Sigmoid colon (tissue), 7 donors: ENCODE results near the gene SIVA1. TPM values are rescaled to one million over a fixed set of nuclear protein-coding genes. Genes with fewer than 3 reads are reported as not detected.
A peak's percentile ranks its signal among the peaks of the same experiment; 100 is the strongest.
"Not testable (repeated sequence)": the region's sequence is repeated elsewhere in the genome, so short reads cannot be mapped to it uniquely, and the experiment has no call there.

ENCODE experiments used
- DNase-seq: peaks from one replicate; pipeline ENCODE4 v3.0.0-alpha.2; 2019
- H3K27ac ChIP-seq, 4 donors: fragments of 200-600 bp; sonication (generic); one replicate each; pipeline ENCODE4 v1.5.1; 2016 to 2019; ENCODE audit warnings: mild to moderate bottlenecking in 1 of 4
- H3K27me3 ChIP-seq, 3 donors: fragments of 200-600 bp; sonication (generic); one replicate each; pipeline ENCODE4 v1.5.1; 2019; ENCODE audit warnings: mild to moderate bottlenecking in 1 of 3
- H3K36me3 ChIP-seq, 4 donors: fragments of 200-600 bp; sonication (generic); one replicate each; pipeline ENCODE4 v1.5.1; 2016 to 2019
- H3K4me1 ChIP-seq, 4 donors: fragments of 200-600 bp; sonication (generic); one replicate each; pipeline ENCODE4 v1.5.1; 2017 to 2019
- H3K4me3 ChIP-seq, 4 donors: fragments of 200-600 bp; sonication (generic); one replicate each; pipeline ENCODE4 v1.5.1; 2017 to 2019; ENCODE audit warnings: mild to moderate bottlenecking in 2 of 4, moderate library complexity in 1 of 4
- H3K9me3 ChIP-seq, 4 donors: fragments of 200-600 bp in 3 of 4; sonication (generic) in 3 of 4; one replicate each; pipeline versions ENCODE4 v1.5.1 to v1.6.1; 2013 to 2019
- EP300 ChIP-seq, 4 donors: sonication (generic); formaldehyde crosslinking; IDR thresholded peaks; one replicate each; pipeline ENCODE4 v1.6.1; 2017; ENCODE audit warnings: antibody characterized with exemption in 4 of 4
- POLR2A ChIP-seq, 2 donors: fragments of 450-650 bp; IDR thresholded peaks; one replicate each; pipeline ENCODE4 v1.6.1; 2016; ENCODE audit warnings: antibody characterized with exemption in 2 of 2, mild to moderate bottlenecking in 2 of 2, moderate library complexity in 2 of 2
- POLR2AphosphoS5 ChIP-seq, 4 donors: sonication (generic); formaldehyde crosslinking; IDR thresholded peaks; one replicate each; pipeline ENCODE4 v1.6.1; 2017; ENCODE audit warnings: antibody characterized with exemption in 4 of 4
- WGBS, 2 donors: extraction: QIAGEN DNeasy Blood & Tissue Kit; methylation state at CpG; one replicate each; pipeline ENCODE4 v1.1.7; 2013; 5-methylcytosine and 5-hydroxymethylcytosine counted together
- intact Hi-C: fragments of 100-400 bp; cut with DNase I; formaldehyde crosslinking; loops from one replicate; pipeline ENCODE4 v1.15.1; 2023
- polyA plus RNA-seq, 3 donors: library from polyadenylated mRNA; stranded (reverse); fragments of 200-250 nt; gene quantifications; one replicate each; pipeline ENCODE4 v1.2.3, GENCODE V29; 2013
- total RNA-seq, 4 donors: library from RNA; depleted of rRNA; stranded (reverse); fragments of >200 nt; gene quantifications; one replicate each; pipeline ENCODE4 v1.1.0, GENCODE V29; 2016
- TF ChIP-seq, protein P1 (sequence below), 4 experiments: fragments of 450-650 bp in 3 of 4; fragments of 200-600 bp in 1 of 4; IDR thresholded peaks; one replicate each; pipeline ENCODE4 v1.5.1; 2016 to 2019; ENCODE audit warnings: antibody characterized with exemption in 4 of 4, mild to moderate bottlenecking in 3 of 4, moderate library complexity in 2 of 4
- donor health status: healthy with polysubstance abuse.
- donor health status: Bipolar disorder and iron deficiency.
- donor health status: healthy.

The SIVA1 gene
- total and polyA plus RNA-seq, 7 donors = 124 to 512 (median 235) TPM

DNA sequence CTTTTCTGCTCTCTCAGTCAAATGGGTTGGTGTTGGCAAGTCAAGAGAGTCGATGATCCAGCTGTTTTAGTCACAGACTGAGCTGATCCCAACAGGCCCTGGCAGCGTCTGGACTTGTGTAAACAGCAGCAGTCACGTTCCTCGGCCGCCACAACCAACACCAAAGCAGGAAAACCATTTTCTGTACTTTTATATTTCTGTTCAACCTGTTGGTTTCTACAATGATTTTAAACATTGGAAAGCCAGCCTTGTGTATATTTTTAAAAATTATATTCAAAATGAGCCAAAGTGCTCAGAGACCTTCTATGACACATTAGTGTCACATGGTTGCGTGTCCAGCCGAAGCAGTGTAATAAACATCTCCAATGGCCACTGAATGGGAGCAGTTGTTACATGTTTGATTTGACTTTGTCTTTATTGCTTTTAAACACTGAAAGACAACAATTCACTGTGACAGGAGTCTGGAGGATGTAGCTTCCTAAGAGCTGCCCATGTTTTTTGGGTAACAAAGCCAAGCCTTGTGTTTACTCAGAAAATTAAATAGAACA lies 5.9 kb upstream of the SIVA1 start:
- H3K4me1 ChIP-seq = peaks cover 0 to 36% (median 21%) of the 10 kb centered on the region in 4 donors
- TF ChIP-seq, protein P1, sequence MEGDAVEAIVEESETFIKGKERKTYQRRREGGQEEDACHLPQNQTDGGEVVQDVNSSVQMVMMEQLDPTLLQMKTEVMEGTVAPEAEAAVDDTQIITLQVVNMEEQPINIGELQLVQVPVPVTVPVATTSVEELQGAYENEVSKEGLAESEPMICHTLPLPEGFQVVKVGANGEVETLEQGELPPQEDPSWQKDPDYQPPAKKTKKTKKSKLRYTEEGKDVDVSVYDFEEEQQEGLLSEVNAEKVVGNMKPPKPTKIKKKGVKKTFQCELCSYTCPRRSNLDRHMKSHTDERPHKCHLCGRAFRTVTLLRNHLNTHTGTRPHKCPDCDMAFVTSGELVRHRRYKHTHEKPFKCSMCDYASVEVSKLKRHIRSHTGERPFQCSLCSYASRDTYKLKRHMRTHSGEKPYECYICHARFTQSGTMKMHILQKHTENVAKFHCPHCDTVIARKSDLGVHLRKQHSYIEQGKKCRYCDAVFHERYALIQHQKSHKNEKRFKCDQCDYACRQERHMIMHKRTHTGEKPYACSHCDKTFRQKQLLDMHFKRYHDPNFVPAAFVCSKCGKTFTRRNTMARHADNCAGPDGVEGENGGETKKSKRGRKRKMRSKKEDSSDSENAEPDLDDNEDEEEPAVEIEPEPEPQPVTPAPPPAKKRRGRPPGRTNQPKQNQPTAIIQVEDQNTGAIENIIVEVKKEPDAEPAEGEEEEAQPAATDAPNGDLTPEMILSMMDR (IDR thresholded peaks at IDR 0.05) = no peak
- TF ChIP-seq POLR2A (IDR thresholded peaks at IDR 0.05) (no peak), EP300 (IDR thresholded peaks at IDR 0.05) (no peak), POLR2AphosphoS5 (IDR thresholded peaks at IDR 0.05) (no peak)
- WGBS, 2 donors = 10 to 51% methylated on average over 7 of the region's 7 CpGs
- no peaks in the 10 kb centered on the region for H3K36me3 ChIP-seq
- H3K27me3 ChIP-seq = no peaks in the 10 kb centered on the region
- peak; percentile 90 for DNase-seq
- no peak overlapping the region for H3K4me3 ChIP-seq
- H3K9me3 ChIP-seq = no peaks in the 10 kb centered on the region
- peak overlapping the region; percentile 46 to 64 (median 54) for H3K27ac ChIP-seq
- intact Hi-C loops = no loop called here

DNA sequence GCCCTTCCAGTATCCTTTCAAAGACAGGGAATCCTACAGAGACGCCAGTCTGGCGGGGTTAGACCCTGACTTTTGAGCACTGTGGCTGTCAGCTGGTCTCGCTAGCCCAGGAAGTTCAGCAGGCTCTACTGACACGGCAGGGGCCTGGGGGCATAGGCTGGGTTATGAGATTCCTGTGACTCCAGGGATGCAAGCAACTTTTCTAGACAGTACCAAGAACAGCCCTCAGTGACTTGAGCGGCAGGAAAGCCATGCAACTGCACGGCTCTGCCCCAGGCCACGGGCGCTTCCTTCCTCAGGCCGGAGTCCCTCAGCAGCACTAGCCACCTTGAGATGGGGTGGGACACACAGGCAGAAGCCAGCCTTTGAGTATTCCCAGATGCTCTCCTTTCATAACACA lies 5.1 kb upstream of the SIVA1 start:
- TF ChIP-seq POLR2A (IDR thresholded peaks at IDR 0.05) (no peak), EP300 (IDR thresholded peaks at IDR 0.05) (no peak), POLR2AphosphoS5 (IDR thresholded peaks at IDR 0.05) (no peak)
- TF ChIP-seq, protein P1 (IDR thresholded peaks at IDR 0.05) = no peak
- 63 to 69% methylated on average over 9 of the region's 9 CpGs for WGBS, 2 donors
- H3K4me3 ChIP-seq = no peak overlapping the region
- H3K36me3 ChIP-seq = no peaks in the 10 kb centered on the region
- intact Hi-C loops = no loop called here
- no peak for DNase-seq
- H3K27ac ChIP-seq = peak overlapping the region; percentile 46 to 64 (median 54)
- H3K4me1 ChIP-seq = peaks cover 0 to 39% (median 24%) of the 10 kb centered on the region in 4 donors
- H3K9me3 ChIP-seq = no peaks in the 10 kb centered on the region
- no peaks in the 10 kb centered on the region for H3K27me3 ChIP-seq

DNA sequence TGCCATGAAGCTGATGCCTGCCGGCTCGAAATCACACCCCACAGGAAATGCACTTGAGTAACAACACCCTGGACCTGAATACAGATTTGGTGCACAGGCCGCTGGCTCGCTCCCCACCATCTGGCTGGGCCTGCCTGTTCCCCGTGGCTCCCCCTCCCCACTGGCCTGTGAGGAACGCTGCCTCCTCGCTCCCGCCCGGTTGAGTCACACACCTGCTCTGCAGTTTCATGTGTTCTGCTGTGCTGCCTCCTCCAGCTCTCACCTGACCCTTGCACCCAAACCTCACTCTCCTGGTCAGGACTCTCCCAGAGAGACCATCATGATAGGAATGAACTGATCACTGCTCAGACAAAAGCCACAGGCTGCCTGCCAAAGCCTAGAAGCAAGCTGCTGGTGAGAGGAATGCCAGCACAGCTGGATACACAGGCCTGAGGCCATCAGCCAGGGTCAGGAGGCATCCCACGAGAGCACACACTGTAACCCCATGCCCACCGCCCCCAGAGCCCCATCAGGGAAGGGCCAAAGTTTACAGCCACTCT lies 3.8 kb upstream of the SIVA1 start:
- H3K9me3 ChIP-seq = no peaks in the 10 kb centered on the region
- DNase-seq = peak; percentile 85
- H3K4me3 ChIP-seq = no peak overlapping the region
- peaks cover 0 to 45% (median 31%) of the 10 kb centered on the region in 4 donors for H3K4me1 ChIP-seq
- H3K36me3 ChIP-seq = no peaks in the 10 kb centered on the region
- H3K27ac ChIP-seq = peak overlapping the region in 1 of 4 donors; percentile 21
- no peaks in the 10 kb centered on the region for H3K27me3 ChIP-seq
- no peak for TF ChIP-seq POLR2AphosphoS5 (IDR thresholded peaks at IDR 0.05)
- no peak for TF ChIP-seq EP300 (IDR thresholded peaks at IDR 0.05)
- TF ChIP-seq POLR2A (IDR thresholded peaks at IDR 0.05) = no peak
- TF ChIP-seq, protein P1 (IDR thresholded peaks at IDR 0.05) = no peak
- WGBS, 2 donors = 14 to 52% methylated on average over 11 of the region's 11 CpGs
- intact Hi-C loops = no loop called here

DNA sequence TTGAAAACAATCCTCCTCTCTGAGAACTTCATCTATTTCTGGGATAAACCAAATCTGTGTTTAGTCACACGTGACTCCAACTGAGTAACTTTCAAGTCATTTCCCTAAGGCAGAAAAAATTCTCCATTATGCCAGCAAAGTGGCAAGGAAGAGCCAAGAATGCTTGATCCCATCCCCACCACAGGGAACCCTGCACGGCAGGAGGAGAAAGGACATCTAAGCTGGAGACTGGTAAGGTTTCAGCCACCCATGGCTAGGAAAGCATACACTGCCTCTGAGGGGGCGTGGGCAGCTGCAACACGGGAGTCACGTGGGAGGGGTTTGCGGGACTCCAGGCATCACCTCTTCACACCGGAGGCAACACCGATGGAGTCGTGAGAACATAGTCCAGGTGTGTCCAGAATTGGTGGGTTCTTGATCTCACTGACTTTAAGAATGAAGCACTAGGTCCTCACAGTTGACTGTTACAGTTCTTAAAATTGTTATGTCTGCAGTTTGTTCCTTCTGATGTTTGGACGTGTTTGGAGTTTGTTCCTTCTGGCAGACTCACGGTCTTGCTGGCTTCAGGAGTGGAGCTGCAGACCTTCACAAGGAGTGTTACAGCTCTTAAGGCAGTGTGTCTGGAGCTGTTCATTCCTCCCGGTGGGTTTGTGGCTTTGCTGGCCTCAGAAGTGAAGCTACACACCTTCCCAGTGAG lies 2.7 kb upstream of the SIVA1 start:
- intact Hi-C loops = loop anchor here (5.0 kb wide), 1 partner anchor 77 kb away; no protein-coding TSS in a partner anchor
- Histone ChIP-seq H3K9me3 (no peaks in the 10 kb centered on the region), H3K27ac (no peak overlapping the region), H3K27me3 (no peaks in the 10 kb centered on the region), H3K36me3 (no peaks in the 10 kb centered on the region), H3K4me3 (no peak overlapping the region), H3K4me1 (peaks cover 2 to 55% (median 41%) of the 10 kb centered on the region in 4 donors)
- WGBS, 2 donors = 81 to 86% methylated on average over 12 of the region's 12 CpGs
- DNase-seq = no peak
- TF ChIP-seq EP300 (IDR thresholded peaks at IDR 0.05) (no peak), POLR2A (IDR thresholded peaks at IDR 0.05) (no peak)
- TF ChIP-seq, protein P1 (IDR thresholded peaks at IDR 0.05) = no peak

DNA sequence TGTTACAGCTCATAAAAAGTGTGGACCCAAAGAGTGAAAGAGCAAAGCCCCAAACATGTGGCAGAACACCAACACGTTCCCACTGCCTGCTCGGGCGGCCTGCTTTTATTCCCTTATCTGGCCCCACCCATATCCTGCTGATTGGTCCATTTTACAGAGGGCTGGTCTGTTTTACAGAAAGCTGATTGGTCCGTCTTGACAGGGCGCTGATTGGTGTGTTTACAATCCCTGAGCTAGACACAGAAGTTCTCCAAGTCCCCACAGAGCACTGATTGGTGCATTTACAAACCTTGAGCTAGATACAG lies 2.2 kb upstream of the SIVA1 start:
- 95 to 98% methylated on average over 5 of the region's 5 CpGs for WGBS, 2 donors
- peaks cover 2 to 57% (median 44%) of the 10 kb centered on the region in 4 donors for H3K4me1 ChIP-seq

More for the DNA sequence above, 2.2 kb upstream of the SIVA1 start:
- not testable (repeated sequence) for H3K27me3 ChIP-seq, H3K36me3 ChIP-seq, DNase-seq, H3K9me3 ChIP-seq, H3K4me3 ChIP-seq, H3K27ac ChIP-seq
- intact Hi-C loops = loop anchor here (5.0 kb wide), 1 partner anchor 77 kb away; no protein-coding TSS in a partner anchor
